NT2/D1 (cell line): Measurements from ENCODE around the gene NAA60.
A peak's percentile ranks its signal among the peaks of the same experiment; 100 is the strongest.

Experiments
- DNase-seq: peaks from one replicate; pipeline ENCODE4 v3.0.0-alpha.2; 2011; ENCODE audit warnings: low read depth, low spot score
- H3K27me3 ChIP-seq: 2 replicates; pipeline ENCODE4 v1.6.0; 2011; ENCODE audit warnings: mild to moderate bottlenecking; ENCODE audit not compliant: insufficient read length, insufficient read depth
- H3K36me3 ChIP-seq: 2 replicates; pipeline ENCODE4 v1.6.1; 2011; ENCODE audit warnings: mild to moderate bottlenecking, low read length, mixed read lengths; ENCODE audit not compliant: insufficient read depth, insufficient read length
- H3K4me1 ChIP-seq: 2 replicates; pipeline ENCODE4 v1.5.1; 2011; ENCODE audit not compliant: insufficient read depth, insufficient read length
- H3K4me3 ChIP-seq: 2 replicates; pipeline ENCODE4 v1.5.1; 2011; ENCODE audit warnings: low read depth; ENCODE audit not compliant: insufficient read length
- H3K9ac ChIP-seq: 2 replicates; pipeline ENCODE4 v1.6.0; 2011; ENCODE audit warnings: low read depth; ENCODE audit not compliant: insufficient read length
- H3K9me3 ChIP-seq: 2 replicates; pipeline ENCODE4 v1.5.1; 2011; ENCODE audit warnings: mild to moderate bottlenecking, low read length; ENCODE audit not compliant: insufficient read depth
- SUZ12 ChIP-seq: IDR thresholded peaks from 2 replicates; pipeline ENCODE4 v1.6.1; 2011; ENCODE audit not compliant: insufficient read length, insufficient read depth; ENCODE audit errors: extremely low read depth
- YY1 ChIP-seq: IDR thresholded peaks from 2 replicates; pipeline ENCODE4 v1.6.1; 2011; ENCODE audit not compliant: insufficient read length, insufficient read depth
- ZNF274 ChIP-seq: IDR thresholded peaks from 2 replicates; pipeline ENCODE4 v1.6.1; 2011; ENCODE audit warnings: mild to moderate bottlenecking, low read depth, low read length

The NAA60 gene

GRCh38 chr16:3431779-3432219, 11.7 kb upstream of the NAA60 start:
- Histone ChIP-seq H3K36me3 (peaks cover 38% of the 10 kb centered on the region), H3K9me3 (no peaks in the 10 kb centered on the region), H3K9ac (no peak overlapping the region), H3K4me1 (no peaks in the 10 kb centered on the region), H3K27me3 (no peaks in the 10 kb centered on the region), H3K4me3 (no peak overlapping the region)
- TF ChIP-seq ZNF274, result no peak
- DNase-seq, result no peak

- Histone ChIP-seq H3K4me1 (no peaks in the 10 kb centered on the region), H3K4me3 (no peak overlapping the region), H3K9ac (no peak overlapping the region), H3K9me3 (no peaks in the 10 kb centered on the region), H3K36me3 (peaks cover 56% of the 10 kb centered on the region), H3K27me3 (no peaks in the 10 kb centered on the region)
- DNase-seq, result no peak
- TF ChIP-seq ZNF274 (no peak), YY1 (no peak), SUZ12 (no peak)
Observed at GRCh38 chr16:3434373-3434772, 9.1 kb upstream of the NAA60 start.

GRCh38 chr16:3439637-3440036, 3.8 kb upstream of the NAA60 start:
- H3K27me3 ChIP-seq, result no peaks in the 10 kb centered on the region
- TF ChIP-seq YY1 (no peak), ZNF274 (no peak), SUZ12 (no peak)
- DNase-seq, result no peak
- peaks cover 4% of the 10 kb centered on the region; the same call in 1 of the 2 replicates for H3K9me3 ChIP-seq
- H3K9ac ChIP-seq, result no peak overlapping the region
- peaks cover 3% of the 10 kb centered on the region for H3K4me1 ChIP-seq
- no peak overlapping the region for H3K4me3 ChIP-seq
- H3K36me3 ChIP-seq, result peaks cover 69% of the 10 kb centered on the region

- H3K36me3 ChIP-seq, result peaks cover 70% of the 10 kb centered on the region
- H3K9me3 ChIP-seq, result peaks cover 4% of the 10 kb centered on the region; the same call in 1 of the 2 replicates
- TF ChIP-seq ZNF274 (no peak), YY1 (no peak), SUZ12 (no peak)
- DNase-seq, result peak; percentile 42
- H3K27me3 ChIP-seq, result no peaks in the 10 kb centered on the region
- peak overlapping the region; percentile 95 for H3K9ac ChIP-seq
- H3K4me1 ChIP-seq, result peaks cover 3% of the 10 kb centered on the region
- H3K4me3 ChIP-seq, result peak overlapping the region; percentile 93
Observed at GRCh38 chr16:3444032-3444388, 530 bp downstream of the NAA60 start.

- Histone ChIP-seq H3K9ac (no peak overlapping the region), H3K36me3 (peaks cover 50% of the 10 kb centered on the region), H3K27me3 (no peaks in the 10 kb centered on the region), H3K4me1 (peaks cover 3% of the 10 kb centered on the region), H3K4me3 (no peak overlapping the region), H3K9me3 (no peaks in the 10 kb centered on the region)
- DNase-seq, result no peak
- TF ChIP-seq ZNF274 (no peak), SUZ12 (no peak), YY1 (no peak)
Observed at GRCh38 chr16:3454093-3454492, 10.6 kb downstream of the NAA60 start.

GRCh38 chr16:3454631-3455147, 11.2 kb downstream of the NAA60 start:
- Histone ChIP-seq H3K36me3 (peaks cover 44% of the 10 kb centered on the region), H3K4me3 (no peak overlapping the region), H3K9me3 (no peaks in the 10 kb centered on the region), H3K27me3 (no peaks in the 10 kb centered on the region), H3K4me1 (peaks cover 3% of the 10 kb centered on the region), H3K9ac (no peak overlapping the region)
- TF ChIP-seq SUZ12 (no peak), ZNF274 (no peak), YY1 (no peak)
- no peak for DNase-seq

GRCh38 chr16:3457434-3458252, 14.2 kb downstream of the NAA60 start:
- Histone ChIP-seq H3K36me3 (peaks cover 37% of the 10 kb centered on the region), H3K4me3 (peak overlapping the region; percentile 91), H3K9ac (peak overlapping the region; percentile 90), H3K9me3 (no peaks in the 10 kb centered on the region), H3K4me1 (peaks cover 7% of the 10 kb centered on the region), H3K27me3 (no peaks in the 10 kb centered on the region)
- no peak for TF ChIP-seq SUZ12
- peak; percentile 85 for TF ChIP-seq YY1
- TF ChIP-seq ZNF274, result no peak
- peak; percentile 92 for DNase-seq
